HepG2 (cell line): Measurements from ENCODE around the gene CR2.

Source experiments
- MAZ ChIP-seq, 2 experiments: sonication (generic) in 1 of 2; formaldehyde crosslinking in 1 of 2; IDR thresholded peaks; 2 replicates each; pipeline versions ENCODE4 v1.5.0 to v1.6.1; 2012 to 2020; ENCODE audit warnings: low read depth in 2 of 2, mild to moderate bottlenecking in 2 of 2, borderline replicate concordance in 1 of 2, improper control_type of control experiment in 1 of 2, low read length in 1 of 2, missing genetic modification reagents in 1 of 2, moderate library complexity in 1 of 2
- POLR2A ChIP-seq, 2 experiments: IDR thresholded peaks; 2 replicates each; pipeline ENCODE4 v1.6.1; 2011; ENCODE audit warnings: low read depth in 2 of 2, low read length in 2 of 2, mild to moderate bottlenecking in 1 of 2, moderate library complexity in 1 of 2; ENCODE audit not compliant: insufficient read depth in 1 of 2
- RBM39 ChIP-seq: fragments of 200-400 bp; formaldehyde crosslinking; IDR thresholded peaks from one replicate; pipeline ENCODE4 v1.6.1; 2018; ENCODE audit warnings: antibody characterized with exemption, mild to moderate bottlenecking, low read depth, low read length; ENCODE audit not compliant: poor library complexity, severe bottlenecking
- SMAD1 ChIP-seq: sonication (generic); formaldehyde crosslinking; IDR thresholded peaks from 2 replicates; pipeline ENCODE4 v1.4.0; 2020; ENCODE audit warnings: missing genetic modification reagents, low read depth, mild to moderate bottlenecking, borderline replicate concordance
- TFDP1 ChIP-seq: IDR thresholded peaks from 2 replicates; pipeline ENCODE4 v1.6.1; 2016; ENCODE audit warnings: missing compliant biosample characterization, missing genetic modification reagents, borderline replicate concordance
- ZNF484 ChIP-seq: sonication (generic); formaldehyde crosslinking; IDR thresholded peaks from 2 replicates; pipeline ENCODE4 v1.5.1; 2020; ENCODE audit warnings: mild to moderate bottlenecking, low read depth, missing genetic modification reagents, borderline replicate concordance
- ZZZ3 ChIP-seq: sonication (generic); formaldehyde crosslinking; IDR thresholded peaks from 2 replicates; pipeline ENCODE4 v1.4.0; 2020; ENCODE audit warnings: missing genetic modification reagents, mild to moderate bottlenecking, borderline replicate concordance

GRCh38 chr1:207486198-207486597, 32.1 kb downstream of the CR2 start:
- no peak for TF ChIP-seq POLR2A (IDR thresholded peaks at IDR 0.05; ENCODE audit: insufficient read depth in 1 of 2, low read depth in 2 of 2, low read length in 2 of 2)
- no peak for TF ChIP-seq TFDP1
- no peak for TF ChIP-seq MAZ (IDR thresholded peaks at IDR 0.05; ENCODE audit: borderline replicate concordance, low read depth, low read length)
- TF ChIP-seq MAZ (CRISPR knock-in tag; IDR thresholded peaks at IDR 0.05; ENCODE audit: low read depth) = no peak
- no peak for TF ChIP-seq RBM39
- no peak for TF ChIP-seq ZZZ3
- no peak for TF ChIP-seq SMAD1
- TF ChIP-seq ZNF484 = no peak
